Kidney capillary endothelial cell (primary cell): ENCODE measurements around the gene ADH1A.
"Not testable (repeated sequence)": the region's sequence is repeated elsewhere in the genome, so short reads cannot be mapped to it uniquely, and the experiment has no call there.

Experiments
- DNase-seq: peaks from one replicate; pipeline ENCODE4 v3.0.0-alpha.2; 2018; ENCODE audit warnings: low spot score

ADH1A gene

DNA sequence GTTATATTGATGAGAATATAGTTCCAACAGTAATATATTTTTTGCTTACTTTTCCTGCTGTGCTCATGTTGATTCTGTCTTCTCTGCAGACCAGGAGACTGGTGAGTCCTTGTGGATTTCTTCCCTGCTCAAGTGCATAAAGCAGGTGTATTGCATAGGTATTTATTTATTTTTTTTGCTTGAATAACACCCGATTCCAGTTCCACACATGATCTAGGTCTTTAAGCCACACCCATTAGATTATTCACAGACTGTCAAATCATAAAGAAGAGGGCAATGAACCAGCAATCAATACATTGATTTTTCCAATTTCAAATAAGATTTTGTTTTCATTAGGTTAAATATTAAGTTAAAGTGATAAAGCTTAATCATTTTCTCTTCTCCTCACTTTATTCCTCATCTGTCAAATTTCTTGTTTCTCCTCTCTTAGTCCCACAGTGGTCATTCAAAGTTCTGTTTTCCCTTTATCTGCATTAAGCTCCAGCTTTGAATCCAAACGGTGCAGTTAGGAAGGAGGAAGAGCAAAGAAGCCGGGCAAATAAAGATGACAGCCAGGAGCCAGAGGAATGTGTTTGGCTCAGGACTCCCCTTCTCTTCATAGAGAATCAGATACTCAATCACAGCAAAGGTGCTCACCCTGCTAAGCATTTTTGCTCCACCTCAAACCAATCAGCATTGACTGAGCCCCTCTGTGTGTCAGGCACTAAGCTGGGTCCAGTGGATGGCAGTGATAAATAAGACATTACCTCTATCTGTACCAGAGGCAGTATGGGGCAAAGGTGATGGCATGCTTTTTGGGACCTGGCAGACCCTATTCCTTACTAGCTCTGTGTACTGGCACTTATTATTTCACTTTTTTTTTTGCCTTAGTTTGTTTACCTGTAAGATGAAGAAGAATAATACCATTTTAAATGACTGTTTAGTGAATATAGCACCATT is at the start of gene ADH1A:
Gene ADH1A, minus strand, starts transcription at position 138 of the 939 bp plus-strand sequence. Its CDS starts 71 bp downstream, at position 67.
- no peak for DNase-seq

DNA sequence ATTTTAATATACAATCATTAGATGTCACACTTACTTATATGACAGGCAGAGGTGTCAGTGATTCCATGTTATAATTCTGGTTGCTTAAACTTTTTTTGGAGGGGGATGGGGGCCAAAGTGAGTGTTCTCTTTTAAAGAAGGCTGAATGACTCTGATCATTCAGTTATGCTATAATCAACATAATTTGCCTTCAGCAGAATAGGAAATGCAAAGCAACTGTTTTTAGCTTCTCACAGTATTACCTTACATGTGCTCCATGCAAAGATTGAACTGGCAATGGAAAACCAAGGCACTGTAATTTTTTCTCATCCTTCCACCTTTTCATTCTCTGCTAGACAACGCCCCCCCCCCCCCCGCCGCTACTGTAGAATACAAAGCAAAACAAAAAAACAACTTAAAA is 48.4 kb upstream of the ADH1A start:
- no peak for DNase-seq

DNA sequence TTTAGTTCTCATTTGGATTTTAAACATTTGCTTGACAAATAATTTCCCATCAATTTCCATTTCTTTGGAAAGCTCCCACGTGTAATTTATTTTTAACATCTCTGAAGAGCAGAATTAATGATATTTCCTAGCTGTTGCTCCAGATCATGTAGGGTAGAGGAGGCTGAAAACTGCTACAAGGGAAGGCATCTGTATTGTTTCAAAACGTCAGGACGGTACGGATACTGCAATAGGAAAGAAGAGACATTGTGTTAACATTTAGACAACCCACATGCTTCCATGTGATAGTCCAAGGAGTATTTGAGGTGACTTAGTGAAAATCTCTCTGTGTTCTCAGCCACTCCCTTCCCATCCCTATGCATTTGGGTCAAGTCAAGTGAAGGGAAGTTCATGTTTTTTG is 45.8 kb upstream of the ADH1A start:
- no peak for DNase-seq

DNA sequence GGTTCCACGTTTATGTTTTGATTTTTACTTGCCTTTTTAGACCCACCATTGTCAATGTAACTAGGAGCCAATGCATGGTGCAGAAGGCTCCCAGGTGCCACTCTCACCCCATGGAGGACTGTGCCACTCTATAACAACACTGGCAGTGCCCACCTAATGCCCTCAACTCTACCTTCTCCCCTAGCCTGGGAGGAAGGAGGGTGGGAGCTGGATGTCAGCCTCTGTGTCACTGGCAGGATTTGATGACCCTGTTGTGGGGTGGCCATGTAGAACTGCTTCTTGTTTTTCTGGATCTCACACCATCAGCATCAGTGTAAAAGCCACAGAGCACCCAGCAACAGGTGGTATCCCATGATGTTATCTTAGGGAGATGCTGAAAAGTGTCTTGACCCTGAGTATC is 44.1 kb upstream of the ADH1A start:
- no peak for DNase-seq

DNA sequence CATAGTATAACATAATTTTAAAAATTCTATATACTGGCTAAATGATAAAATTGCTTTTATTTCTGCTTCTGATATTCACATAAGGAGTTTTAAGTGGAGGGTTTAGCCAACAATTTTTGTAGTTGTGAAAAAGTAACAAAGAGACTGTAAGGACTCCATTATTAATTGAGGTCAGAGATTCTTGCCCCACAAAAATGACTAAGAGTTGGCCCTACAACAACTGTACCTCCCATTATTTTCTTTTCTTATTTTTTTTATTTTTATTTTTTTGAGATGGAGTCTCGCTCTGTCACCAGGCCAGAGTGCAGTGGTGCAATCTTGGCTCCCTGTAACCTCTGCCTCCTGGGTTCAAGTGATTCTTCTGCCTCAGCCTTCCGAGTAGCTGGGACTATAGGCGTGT is 39.9 kb upstream of the ADH1A start:
- no peak for DNase-seq

DNA sequence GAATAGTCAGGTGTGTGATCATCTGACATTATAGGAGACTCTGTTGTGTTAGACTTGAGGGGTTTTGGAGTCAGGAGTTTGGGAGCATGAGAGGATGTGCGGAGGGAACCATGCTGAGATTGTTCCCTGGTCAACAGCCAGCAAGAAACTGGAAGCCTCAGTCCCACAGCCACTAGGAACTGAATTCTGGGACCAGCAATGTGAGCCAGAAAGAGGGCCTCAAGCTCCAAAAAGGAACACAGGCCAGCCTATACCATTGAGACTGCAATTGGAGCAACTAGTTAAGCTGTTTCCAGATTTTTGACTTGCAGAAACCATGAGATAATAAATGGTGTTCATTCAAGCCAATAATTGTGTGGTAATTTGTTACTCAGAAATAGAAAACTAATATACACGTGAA is 39.1 kb upstream of the ADH1A start:
- DNase-seq = no peak

DNA sequence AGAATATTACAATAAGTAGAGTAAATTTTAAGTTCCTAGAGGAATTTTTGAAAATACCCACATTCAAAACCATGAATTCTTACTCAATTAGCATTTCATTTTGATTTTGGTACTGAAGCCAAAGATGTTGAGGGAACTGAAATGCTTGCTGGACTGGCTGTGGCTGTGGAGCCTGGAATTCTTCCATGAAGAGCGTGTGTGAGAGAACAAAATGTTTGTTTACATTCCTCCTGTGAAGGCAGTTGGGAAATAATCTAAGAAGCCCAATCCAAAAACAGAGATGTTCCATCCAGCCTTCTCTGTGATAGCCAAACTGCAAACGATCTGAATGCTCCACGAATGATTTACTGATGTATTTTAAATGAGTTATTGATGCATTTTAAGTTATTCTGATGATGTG is 34.2 kb upstream of the ADH1A start:
- DNase-seq = no peak

DNA sequence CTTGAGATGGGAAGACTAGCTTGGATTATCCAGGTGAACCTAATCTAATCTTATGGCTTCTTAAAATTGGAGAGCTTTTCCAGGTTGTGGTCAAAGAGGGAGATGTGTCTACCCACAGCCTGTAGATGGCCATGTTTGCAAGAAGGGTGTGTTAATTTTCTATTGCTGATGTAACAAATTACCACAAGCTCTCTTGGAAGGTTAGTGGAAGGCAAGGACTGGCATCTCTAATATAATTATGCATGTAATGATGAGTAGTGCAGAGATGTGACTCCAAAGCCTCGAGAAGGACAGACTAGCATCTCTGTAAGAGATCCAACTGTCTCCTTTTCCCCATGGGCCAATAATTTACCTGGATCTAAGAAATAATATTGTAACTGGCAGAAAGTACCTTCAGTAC is 33.6 kb upstream of the ADH1A start:
- DNase-seq = no peak

DNA sequence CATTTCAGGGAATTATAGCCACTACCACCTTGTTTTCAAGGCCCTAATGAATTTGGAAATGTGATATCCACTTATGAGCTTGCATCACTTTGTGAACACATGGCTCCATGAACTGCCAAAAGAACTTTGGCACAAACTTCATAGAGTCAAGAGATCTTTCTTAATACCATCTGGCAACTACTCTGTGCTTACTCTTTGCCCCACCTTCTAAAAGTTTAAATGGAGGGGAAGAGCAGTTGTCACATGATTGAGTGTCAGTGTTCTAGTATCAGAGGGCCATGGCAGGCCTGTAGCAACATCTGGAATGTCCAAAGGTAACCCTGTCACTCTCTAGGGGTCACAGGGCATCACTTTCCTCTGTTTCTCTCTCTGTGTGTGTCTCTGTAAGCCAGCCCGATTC is 33.0 kb upstream of the ADH1A start:
- no peak for DNase-seq

DNA sequence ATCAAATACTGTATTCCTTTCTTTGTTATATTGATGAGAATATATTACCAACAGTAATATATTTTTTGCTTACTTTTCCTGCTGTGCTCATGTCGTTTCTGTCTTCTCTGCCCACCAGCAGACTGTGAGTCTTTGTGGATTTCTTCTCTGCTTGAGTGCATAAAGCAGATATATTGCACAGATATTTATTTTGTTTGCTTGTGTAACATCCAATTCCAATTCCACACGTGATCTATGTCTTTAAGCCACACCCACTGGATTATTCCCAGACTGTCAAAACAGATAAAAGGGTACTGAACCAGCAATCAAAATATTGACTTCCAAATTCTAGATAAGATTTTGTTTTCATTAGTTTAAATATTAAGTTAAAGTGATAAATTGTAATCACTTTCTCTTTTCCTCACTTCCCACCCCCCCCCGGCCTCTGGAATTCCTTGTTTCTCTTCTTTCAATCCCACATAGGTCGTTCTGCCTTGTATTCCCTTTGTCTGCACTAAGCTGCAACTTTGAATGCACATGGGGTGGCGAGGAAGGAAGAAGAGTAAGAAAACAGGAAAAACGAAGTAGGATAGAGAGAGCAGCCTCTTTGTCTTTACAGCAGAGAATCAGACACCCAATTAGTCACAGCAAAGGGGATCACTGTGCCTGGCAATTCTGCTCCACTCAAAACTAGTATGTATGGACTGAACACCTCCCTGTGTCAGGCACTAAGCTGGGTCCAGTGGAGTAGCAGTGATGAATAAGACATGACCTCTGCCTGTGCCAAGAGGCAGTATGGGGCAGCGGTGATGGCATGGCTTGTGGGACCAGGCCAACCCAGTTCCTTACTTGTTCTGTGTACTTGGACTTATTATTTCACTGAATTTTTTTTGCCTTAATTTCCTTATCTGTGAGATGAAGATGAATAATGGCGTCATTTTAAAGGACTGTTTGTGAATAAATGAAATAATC is 30.7 kb upstream of the ADH1A start, which contains the start of gene ADH1B:
Gene ADH1B, minus strand, starts transcription at position 161 of the 951 bp plus-strand sequence. Its CDS starts 70 bp downstream, at position 91.
- DNase-seq = no peak

DNA sequence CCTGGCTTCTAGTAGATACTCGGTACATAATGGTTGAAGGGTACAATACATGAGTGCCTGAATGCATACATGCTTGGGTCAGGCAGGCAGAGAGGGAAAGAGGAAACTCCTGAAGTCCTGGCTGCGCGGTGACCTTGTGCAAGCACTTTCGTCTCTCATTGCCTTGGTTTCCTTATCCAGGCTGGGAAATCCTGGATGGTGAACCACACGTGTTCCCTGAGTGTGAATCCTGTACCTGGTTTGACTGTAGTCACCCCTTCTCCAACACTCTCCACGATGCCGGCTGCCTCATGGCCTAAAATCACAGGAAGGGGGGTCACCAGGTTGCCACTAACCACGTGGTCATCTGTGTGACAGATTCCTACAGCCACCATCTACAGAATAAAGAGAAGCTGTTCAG is 27.0 kb upstream of the ADH1A start:
- DNase-seq = not testable (repeated sequence)

DNA sequence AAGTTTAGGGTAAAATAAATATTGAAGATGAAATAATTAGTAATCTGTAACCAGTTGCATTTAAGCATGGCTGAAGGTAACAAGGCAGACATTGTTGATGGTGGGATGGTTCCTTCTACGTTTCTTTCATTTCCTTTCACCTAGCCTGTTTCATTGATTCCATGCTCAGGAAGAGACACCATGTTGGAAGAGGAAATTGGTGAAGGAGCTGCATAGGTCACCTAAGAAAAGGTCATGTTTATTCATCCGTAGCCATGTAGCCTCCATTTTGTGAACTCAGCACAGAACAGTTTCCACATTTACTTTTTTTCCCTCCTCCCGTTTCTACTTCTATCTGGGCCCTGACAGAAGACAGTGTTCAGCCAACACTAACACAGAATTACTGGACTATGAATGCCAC is 26.6 kb upstream of the ADH1A start:
- DNase-seq = no peak

DNA sequence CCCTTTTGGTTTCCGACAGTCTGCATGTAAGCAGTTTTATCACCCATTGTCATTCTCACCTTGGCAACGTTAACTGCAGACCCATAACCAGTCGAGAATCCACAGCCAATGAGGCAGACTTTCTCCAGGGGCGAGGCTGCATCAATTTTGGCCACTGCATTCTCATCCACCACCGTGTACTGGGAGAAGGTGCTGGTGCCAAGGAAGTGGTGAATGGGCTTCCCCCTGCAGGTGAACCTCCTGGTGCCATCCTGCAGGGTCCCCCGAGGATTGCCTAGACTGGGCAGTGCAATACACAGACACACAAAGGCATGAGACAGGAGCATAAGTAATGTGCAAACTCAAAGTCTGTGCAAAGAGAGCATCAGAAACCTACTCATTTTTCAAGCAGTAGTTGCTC is 25.1 kb upstream of the ADH1A start:
- no peak for DNase-seq

DNA sequence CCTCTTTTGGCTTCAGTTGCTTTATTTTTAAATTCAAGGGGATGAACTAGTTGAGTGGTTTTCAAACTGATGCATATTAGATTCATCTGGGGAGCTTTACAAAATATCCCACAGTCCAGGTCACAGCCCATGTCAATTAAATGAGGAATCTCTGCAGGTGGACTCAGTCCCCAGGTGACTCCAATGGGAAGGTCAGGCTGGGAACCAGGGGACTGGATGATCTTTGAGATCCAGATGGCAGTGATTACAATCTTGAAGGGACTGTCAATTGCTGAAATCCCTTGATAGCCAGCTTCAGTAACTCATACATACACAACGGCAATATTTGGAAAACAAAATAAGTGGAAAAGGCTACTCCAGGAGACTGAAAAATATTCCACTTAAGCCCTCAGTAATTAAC is 23.4 kb upstream of the ADH1A start:
- no peak for DNase-seq

DNA sequence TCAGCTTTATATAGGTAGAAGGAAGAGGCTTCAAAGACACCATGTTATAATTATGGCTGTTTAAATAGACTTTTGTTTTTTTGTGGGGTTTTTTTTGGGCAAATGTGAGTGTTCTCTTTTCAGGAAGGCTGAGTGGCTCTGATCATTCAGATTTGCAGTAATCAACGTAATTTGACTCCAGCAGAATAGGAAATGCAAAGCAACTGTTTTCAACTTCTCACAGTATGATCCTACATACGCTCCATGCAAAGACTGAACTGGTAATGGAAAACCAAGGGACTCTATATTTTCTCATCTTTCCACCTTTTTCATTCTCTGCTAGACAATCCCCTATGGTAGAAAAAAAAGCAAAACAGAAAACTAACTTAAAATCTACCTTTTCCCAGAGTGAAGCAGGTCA is 19.6 kb upstream of the ADH1A start:
- no peak for DNase-seq

DNA sequence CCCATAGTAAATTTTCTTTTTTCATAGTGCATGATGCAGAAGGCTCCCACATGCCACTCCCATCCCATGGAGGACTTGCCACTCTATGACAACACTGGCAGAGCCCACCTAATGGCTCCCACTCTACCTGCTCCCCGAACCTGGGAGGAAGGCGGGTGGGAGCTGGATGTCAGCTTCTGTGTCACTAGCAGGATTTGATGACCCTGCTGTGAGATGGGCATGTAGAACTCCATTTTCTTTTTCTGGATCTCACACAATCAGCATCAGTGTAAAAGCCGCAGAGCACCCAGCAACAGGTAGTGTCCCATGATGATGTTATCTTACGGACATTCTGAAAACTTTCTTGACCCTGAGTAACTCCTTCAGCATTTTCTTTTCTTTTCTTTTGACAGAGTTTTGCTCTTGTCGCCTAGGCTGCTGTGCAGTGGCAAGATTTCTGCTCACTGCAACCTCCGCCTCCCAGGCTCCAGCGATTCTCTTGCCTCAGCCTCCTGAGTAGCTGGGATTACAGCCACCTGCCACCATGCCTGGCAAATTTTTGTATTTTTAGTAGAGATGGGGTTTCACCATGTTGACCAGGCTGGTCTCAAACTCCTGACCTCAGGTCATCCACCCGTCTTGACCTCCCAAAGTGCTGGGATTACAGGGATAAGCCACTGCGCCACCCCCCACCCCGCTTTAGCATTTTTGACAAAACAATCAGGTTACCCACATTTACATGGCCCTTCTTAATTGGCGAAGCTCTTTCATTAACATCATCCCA is 15.0 kb upstream of the ADH1A start:
- DNase-seq = no peak

DNA sequence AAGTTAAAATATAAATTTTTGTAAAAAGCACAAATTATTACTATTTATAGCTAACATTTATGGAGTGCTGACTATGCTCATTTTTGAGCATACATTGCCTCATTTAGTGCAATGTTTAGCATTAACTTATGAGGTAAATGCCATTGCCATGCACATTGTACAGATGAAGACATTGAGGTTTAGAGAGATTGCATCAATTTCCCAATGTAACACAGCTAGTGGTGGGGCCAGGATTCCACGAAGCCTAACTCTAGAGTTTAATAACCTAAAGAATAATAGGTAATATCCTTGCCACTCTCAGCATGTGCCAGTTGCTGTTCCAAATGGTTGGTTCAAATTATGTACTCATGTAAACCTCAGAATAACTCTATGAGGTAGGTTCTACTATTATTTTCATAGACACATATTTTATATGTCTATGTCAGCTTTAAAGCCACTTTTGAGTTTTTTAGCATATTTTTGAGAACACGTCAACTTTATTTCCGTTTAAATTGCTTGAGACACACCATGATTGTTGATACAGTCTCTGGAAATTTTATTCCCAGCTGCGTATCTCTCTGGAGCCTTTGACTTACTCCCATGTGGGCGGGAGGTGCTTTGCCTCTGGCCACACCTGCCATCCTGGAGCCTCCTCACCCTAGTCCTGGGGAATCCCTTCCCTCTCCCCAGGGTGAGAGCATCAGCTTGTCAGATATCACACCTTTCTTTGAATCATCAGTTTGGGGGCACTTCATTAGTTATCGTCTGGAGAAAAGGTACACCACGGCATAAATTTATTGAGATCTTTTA is 10.8 kb upstream of the ADH1A start:
- no peak for DNase-seq

DNA sequence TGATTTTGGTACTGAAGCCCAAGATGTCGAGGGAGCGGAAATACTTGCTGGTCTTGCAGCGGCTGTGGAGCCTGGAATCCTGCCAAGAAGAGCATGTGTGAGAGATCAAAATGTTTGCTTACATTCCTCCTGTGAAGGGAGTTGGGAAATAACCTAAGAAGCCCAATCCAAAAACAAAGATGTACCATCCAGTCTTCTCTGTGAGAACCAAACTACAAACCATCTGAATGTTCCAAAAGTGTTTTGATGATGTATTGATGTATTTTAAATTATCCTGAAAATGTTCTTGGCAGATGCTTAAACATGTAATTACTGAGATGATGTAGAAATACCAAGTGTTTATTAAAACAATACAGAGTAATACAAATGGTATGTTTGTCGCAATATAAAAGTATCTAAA is 10.1 kb upstream of the ADH1A start:
- DNase-seq = no peak

DNA sequence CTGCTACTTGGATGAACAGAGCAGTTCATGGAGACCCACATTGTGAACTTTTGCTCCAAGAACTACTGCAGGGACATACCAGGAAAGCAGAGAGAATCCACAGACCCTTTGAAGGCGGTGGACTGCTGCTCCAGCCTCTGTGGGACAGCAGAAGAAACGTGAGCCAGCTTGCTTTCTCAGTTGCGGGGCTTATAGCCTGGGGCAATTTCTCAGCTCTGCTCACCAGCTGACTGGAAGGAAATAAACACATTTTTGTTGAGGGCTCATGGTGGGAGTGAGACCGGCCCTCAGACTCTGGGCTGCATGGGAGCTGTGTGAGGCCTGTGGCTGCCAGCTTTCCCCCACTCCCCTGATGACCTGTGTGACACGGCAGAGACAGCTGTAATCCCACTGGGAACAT is 2.6 kb upstream of the ADH1A start:
- no peak for DNase-seq

DNA sequence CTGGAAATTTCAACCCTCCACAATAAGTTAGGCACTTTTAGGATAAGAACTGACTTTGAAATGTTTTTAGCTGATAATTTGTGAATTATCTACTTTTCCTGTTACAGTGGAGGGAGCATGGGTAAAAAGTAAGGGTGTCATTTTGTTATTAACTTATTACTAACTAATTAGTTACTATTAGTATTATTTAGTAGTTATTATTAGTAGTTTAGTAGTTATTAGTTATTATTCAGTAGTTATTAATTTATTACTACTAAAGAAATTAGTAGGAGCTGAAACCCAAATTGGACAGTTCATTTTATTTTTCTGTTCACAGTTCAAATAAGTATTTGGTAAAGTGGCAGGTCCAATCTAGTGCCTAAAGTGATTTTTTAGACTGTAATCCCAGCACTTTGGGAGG is 5.4 kb downstream of the ADH1A start:
- no peak for DNase-seq

DNA sequence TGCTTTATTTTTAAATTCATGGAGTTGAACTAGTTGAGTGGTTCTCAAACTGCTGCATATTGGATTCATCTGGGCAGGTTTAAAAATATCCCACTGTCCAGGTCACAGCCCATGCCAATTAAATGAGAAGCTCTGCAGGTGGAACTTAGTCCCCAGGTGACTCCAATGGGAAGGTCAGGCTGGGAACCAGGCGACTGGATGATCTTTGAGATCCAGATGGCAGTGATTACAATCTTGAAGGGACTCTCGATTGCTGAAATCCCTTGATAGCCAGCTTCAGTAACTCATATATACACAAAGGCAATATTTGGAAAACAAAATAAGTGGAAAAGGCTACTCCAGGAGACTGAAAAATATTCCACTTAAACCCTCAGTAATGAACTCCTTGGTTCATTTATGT is 8.1 kb downstream of the ADH1A start:
- no peak for DNase-seq
